GM12892 (cell line): ENCODE measurements around the gene OXCT1.

Experiments used
- POLR2A ChIP-seq: IDR thresholded peaks from 2 replicates; pipeline ENCODE4 v1.6.1; 2011; ENCODE audit warnings: low read depth, low read length, control low read depth
- TAF1 ChIP-seq: IDR thresholded peaks from 2 replicates; pipeline ENCODE4 v1.6.1; 2011; ENCODE audit warnings: low read depth, mild to moderate bottlenecking, control low read depth, low read length, borderline replicate concordance

DNA sequence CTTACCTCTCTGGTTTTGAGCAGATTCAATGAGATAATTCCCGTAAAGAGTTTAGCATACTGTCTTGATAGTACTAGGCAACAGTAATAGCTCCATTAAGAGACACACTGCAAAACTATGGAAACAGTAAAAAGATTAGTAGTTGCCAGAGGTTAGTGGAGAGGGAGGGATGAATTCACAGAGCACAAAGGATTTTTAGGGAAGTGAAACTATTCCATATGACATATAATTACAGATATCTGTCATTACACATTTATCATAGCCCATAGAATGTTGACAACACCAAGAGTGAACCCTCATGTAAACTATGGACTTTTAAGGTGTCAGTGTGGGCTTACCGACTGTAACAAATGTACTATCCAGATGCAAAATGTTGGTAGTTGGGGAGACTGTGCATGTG is 183.5 kb downstream of the OXCT1 start:
- TF ChIP-seq TAF1, result no peak
- no peak for TF ChIP-seq POLR2A
